ENCODE results near the gene DAPK1.

Gene DAPK1

GRCh38 chr9:87750726-87751125 lies 253.1 kb downstream of the DAPK1 start:
- no peak for DNase-seq

- DNase-seq: no peak
Observed at GRCh38 chr9:87751423-87751822, 253.8 kb downstream of the DAPK1 start.

GRCh38 chr9:87751868-87752267 lies 254.2 kb downstream of the DAPK1 start:
- no peak for DNase-seq

- DNase-seq: no peak
Observed at GRCh38 chr9:87753313-87753712, 255.6 kb downstream of the DAPK1 start.

Measured in inflammatory macrophage (primary cell).